Transverse colon (tissue), 4 donors: ENCODE data around the gene ADCY10. TPM values are rescaled to one million over a fixed set of nuclear protein-coding genes. Genes with fewer than 3 reads are reported as not detected.
A peak's percentile ranks its signal among the peaks of the same experiment; 100 is the strongest.

ENCODE experiments used
- DNase-seq: peaks from one replicate; pipeline ENCODE4 v3.0.0-alpha.2; 2019
- H3K27ac ChIP-seq, 4 donors: fragments of 200-600 bp; sonication (generic); 2 replicates each; pipeline ENCODE4 v1.5.1; 2016 to 2018; ENCODE audit warnings: inconsistent platforms in 4 of 4
- H3K27me3 ChIP-seq: fragments of 200-600 bp; sonication (generic); 2 replicates; pipeline ENCODE4 v1.5.1; 2017; ENCODE audit warnings: inconsistent platforms
- H3K36me3 ChIP-seq, 4 donors: fragments of 200-600 bp; sonication (generic); 2 replicates each; pipeline ENCODE4 v1.5.1; 2017 to 2019; ENCODE audit warnings: inconsistent platforms in 4 of 4
- H3K4me1 ChIP-seq, 4 donors: fragments of 200-600 bp; sonication (generic); 2 replicates each; pipeline ENCODE4 v1.5.1; 2017 to 2020; ENCODE audit warnings: inconsistent platforms in 4 of 4
- H3K4me3 ChIP-seq, 4 donors: fragments of 200-600 bp; sonication (generic); 1 replicate in 1 of 4; 2 replicates in 3 of 4; pipeline versions ENCODE4 v1.5.1 to v1.6.1; 2017 to 2019; ENCODE audit warnings: inconsistent platforms in 4 of 4
- H3K9me3 ChIP-seq, 2 donors: fragments of 200-600 bp; sonication (generic); 2 replicates each; pipeline ENCODE4 v1.5.1; 2017 to 2019; ENCODE audit warnings: inconsistent platforms in 2 of 2
- EP300 ChIP-seq: sonication (generic); formaldehyde crosslinking; IDR thresholded peaks from one replicate; pipeline ENCODE4 v1.6.1; 2017; ENCODE audit warnings: antibody characterized with exemption, low read depth
- POLR2A ChIP-seq: fragments of 450-650 bp; IDR thresholded peaks from one replicate; pipeline ENCODE4 v1.6.1; 2016; ENCODE audit warnings: antibody characterized with exemption, mild to moderate bottlenecking, moderate library complexity
- POLR2AphosphoS5 ChIP-seq, 3 donors: sonication (generic); formaldehyde crosslinking; IDR thresholded peaks; one replicate each; pipeline ENCODE4 v1.6.1; 2016; ENCODE audit warnings: antibody characterized with exemption in 3 of 3
- WGBS, 2 donors: methylation state at CpG; one replicate each; pipeline ENCODE4 v1.1.5; 2018; ENCODE audit warnings: low coverage in 1 of 2; 5-methylcytosine and 5-hydroxymethylcytosine counted together
- in situ Hi-C, 4 donors: fragments of 200-750 bp; cut with MboI; loops; one replicate each; pipeline versions ENCODE4 v1.15.0 to v1.15.1; 2017; ENCODE audit warnings: low sequenced_read_pairs in 3 of 4, low pct_ligation_motif_present in 1 of 4, low pct_unique_long_range_greater_than_20kb in 1 of 4
- intact Hi-C: fragments of 100-400 bp; cut with DNase I; formaldehyde crosslinking; loops from one replicate; pipeline ENCODE4 v1.15.1; 2023; ENCODE audit warnings: low total_unique reads
- total RNA-seq, 4 donors: library from RNA; depleted of rRNA; stranded (reverse); fragments of >200 nt; gene quantifications; one replicate each; pipeline ENCODE4 v1.1.0, GENCODE V29; 2016
- TF ChIP-seq, protein P1 (sequence below), 5 experiments: fragments of 200-600 bp in 3 of 5; fragments of 450-650 bp in 2 of 5; sonication (generic) in 3 of 5; IDR thresholded peaks; 1 replicate in 2 of 5; 2 replicates in 3 of 5; pipeline ENCODE4 v1.5.1; 2016 to 2017; ENCODE audit warnings: antibody characterized with exemption in 5 of 5, inconsistent platforms in 3 of 5, mild to moderate bottlenecking in 2 of 5, moderate library complexity in 1 of 5

The ADCY10 gene
- total RNA-seq, 4 donors from 2014 or later: 0.27 to 3.7 TPM; not detected in 2

DNA sequence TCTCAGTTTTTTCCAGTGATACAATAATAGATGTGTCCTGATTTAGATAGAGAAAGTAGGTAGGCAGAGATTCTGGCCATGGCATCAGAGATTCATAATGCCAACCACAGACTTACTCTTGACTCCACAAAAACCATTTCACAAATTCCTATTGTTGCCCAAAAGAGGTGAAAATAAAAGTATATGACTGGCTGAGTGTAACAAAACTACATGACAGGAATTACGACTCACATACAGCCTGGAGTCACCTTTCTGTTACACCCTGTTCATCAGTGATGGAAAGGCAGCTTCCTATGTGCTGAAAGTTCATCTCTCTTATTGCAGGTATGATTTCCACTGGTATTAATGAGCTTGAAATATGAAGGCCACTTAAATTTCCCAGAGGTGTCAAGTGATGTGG is 119.9 kb downstream of the ADCY10 start:
- in situ Hi-C loops (no loop called here), intact Hi-C loops (no loop called here)
- TF ChIP-seq POLR2A (no peak), EP300 (no peak), POLR2AphosphoS5 (IDR thresholded peaks at IDR 0.05) (no peak)
- TF ChIP-seq, protein P1, sequence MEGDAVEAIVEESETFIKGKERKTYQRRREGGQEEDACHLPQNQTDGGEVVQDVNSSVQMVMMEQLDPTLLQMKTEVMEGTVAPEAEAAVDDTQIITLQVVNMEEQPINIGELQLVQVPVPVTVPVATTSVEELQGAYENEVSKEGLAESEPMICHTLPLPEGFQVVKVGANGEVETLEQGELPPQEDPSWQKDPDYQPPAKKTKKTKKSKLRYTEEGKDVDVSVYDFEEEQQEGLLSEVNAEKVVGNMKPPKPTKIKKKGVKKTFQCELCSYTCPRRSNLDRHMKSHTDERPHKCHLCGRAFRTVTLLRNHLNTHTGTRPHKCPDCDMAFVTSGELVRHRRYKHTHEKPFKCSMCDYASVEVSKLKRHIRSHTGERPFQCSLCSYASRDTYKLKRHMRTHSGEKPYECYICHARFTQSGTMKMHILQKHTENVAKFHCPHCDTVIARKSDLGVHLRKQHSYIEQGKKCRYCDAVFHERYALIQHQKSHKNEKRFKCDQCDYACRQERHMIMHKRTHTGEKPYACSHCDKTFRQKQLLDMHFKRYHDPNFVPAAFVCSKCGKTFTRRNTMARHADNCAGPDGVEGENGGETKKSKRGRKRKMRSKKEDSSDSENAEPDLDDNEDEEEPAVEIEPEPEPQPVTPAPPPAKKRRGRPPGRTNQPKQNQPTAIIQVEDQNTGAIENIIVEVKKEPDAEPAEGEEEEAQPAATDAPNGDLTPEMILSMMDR (IDR thresholded peaks at IDR 0.05): no peak
- H3K36me3 ChIP-seq: no peaks in the 10 kb centered on the region
- peaks cover 0 to 16% (median 3%) of the 10 kb centered on the region in 4 donors for H3K4me1 ChIP-seq
- H3K9me3 ChIP-seq: no peaks in the 10 kb centered on the region
- no peak overlapping the region for H3K4me3 ChIP-seq
- no peaks in the 10 kb centered on the region for H3K27me3 ChIP-seq
- no peak for DNase-seq
- 100% methylated on average over 1 of the region's 1 CpG; no CpG with 5 or more reads in 1 of the 2 donors for WGBS, 2 donors
- no peak overlapping the region for H3K27ac ChIP-seq

DNA sequence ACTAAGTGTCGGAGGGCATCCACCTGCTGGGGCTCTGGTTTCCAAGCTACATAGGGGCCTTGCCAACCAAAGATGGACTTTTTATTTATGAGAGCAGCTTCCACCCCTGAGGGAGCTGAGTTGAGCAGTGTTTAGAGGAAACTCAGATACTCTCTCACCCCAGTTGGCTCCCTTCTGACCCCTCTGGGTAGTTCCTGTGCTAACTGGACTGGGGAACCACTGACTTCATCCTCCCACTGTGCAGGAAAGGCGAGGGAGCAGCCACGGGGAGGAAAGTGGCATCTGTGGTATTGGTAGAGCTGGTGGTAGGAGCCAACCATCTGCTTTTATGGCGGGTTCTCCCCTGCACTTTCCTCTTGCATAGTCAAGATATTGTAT is 121.8 kb downstream of the ADCY10 start:
- DNase-seq: no peak
- H3K9me3 ChIP-seq: no peaks in the 10 kb centered on the region
- H3K27ac ChIP-seq: peak overlapping the region in 1 of 4 donors; percentile 29
- intact Hi-C loops: no loop called here
- H3K4me1 ChIP-seq: peaks cover 0 to 12% (median 1%) of the 10 kb centered on the region in 4 donors
- H3K27me3 ChIP-seq: no peaks in the 10 kb centered on the region
- H3K36me3 ChIP-seq: peaks cover 0 to 8% (median 0%) of the 10 kb centered on the region in 4 donors
- TF ChIP-seq POLR2AphosphoS5 (IDR thresholded peaks at IDR 0.05) (no peak), POLR2A (no peak), EP300 (no peak)
- TF ChIP-seq, protein P1 (IDR thresholded peaks at IDR 0.05): no peak
- in situ Hi-C loops: no loop called here
- 83 to 86% methylated on average over 3 to 4 of the region's 4 CpGs for WGBS, 2 donors
- H3K4me3 ChIP-seq: no peak overlapping the region

DNA sequence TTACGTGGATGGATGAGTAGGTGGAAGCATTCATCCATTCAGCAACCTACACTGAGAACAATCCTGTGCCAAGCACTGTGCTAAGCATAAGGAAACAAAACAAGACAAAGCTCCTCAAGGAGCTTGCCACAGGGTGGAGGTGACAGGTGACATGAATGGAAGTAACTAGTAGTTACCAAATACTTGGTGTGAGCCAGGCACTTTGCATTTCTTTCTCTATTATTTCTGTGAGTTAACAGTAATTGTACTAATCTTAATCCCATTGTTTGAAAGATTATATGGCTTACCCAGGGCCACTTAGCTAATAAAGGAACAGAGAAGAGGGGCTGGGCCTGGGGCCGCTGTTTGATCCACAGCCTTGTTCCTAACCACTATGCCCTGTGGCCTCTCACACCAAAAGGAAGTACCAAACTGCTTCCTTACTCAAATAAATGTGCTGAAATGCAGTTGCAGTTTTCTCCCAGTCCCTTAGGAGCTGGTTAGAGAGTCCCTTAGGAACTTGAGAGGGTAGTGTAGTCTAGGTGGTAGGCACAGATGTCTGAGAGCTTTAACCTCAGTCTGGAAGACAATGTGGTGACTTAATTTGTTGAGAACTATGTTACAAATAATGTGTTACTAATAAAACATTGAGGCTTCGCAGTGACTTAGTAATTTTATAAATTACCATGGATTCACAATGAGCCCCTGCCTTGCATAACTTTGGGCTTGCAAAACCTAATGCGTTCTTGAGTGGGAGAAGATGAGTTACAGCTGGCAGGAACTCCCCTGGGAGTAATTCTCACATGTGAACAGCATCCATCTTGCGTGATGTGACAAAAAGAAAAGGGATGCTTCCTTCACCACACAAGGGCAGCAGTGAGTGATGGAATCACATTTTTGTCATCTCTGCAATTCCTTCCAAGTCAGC is 122.4 kb downstream of the ADCY10 start:
- Histone ChIP-seq H3K36me3 (peaks cover 0 to 8% (median 0%) of the 10 kb centered on the region in 4 donors), H3K27me3 (no peaks in the 10 kb centered on the region), H3K4me1 (peaks cover 0 to 11% (median 1%) of the 10 kb centered on the region in 4 donors), H3K4me3 (no peak overlapping the region), H3K27ac (peak overlapping the region; percentile 29 to 64 (median 46)), H3K9me3 (no peaks in the 10 kb centered on the region)
- in situ Hi-C loops: no loop called here
- WGBS, 2 donors: 60 to 93% methylated on average over 3 to 5 of the region's 5 CpGs
- DNase-seq: peak; percentile 36
- TF ChIP-seq POLR2A (no peak), POLR2AphosphoS5 (IDR thresholded peaks at IDR 0.05) (peak; percentile 44 to 85 (median 75))
- TF ChIP-seq, protein P1 (IDR thresholded peaks at IDR 0.05): no peak
- intact Hi-C loops: no loop called here

DNA sequence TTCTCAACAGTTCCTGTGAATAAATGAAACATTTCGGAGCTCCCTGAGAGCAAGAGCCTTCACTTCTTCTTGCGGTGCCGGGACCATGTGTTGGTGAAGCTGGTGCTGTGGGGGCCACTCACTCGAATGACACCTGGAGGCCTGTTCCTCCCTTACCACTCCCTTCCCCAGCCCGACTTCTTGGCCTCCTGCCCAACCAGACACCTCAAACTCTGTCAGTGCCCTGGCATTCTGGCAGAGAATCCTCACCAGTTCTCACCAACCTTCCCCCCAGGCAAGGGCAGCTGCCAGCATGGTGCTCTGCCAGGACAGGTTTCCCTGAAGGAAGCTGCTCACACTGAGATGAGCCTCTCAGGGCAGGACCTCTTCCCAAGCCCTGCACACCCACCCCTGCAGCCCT is 123.8 kb downstream of the ADCY10 start:
- intact Hi-C loops (no loop called here), in situ Hi-C loops (no loop called here)
- Histone ChIP-seq H3K4me1 (peaks cover 0 to 3% (median under 1%) of the 10 kb centered on the region in 4 donors), H3K4me3 (no peak overlapping the region), H3K27ac (no peak overlapping the region), H3K9me3 (no peaks in the 10 kb centered on the region), H3K27me3 (no peaks in the 10 kb centered on the region), H3K36me3 (peaks cover 0 to 8% (median 0%) of the 10 kb centered on the region in 4 donors)
- no peak for TF ChIP-seq POLR2AphosphoS5 (IDR thresholded peaks at IDR 0.05)
- TF ChIP-seq, protein P1 (IDR thresholded peaks at IDR 0.05): no peak
- no peak for TF ChIP-seq EP300
- no peak for TF ChIP-seq POLR2A
- WGBS, 2 donors: 83 to 100% methylated on average over 1 to 5 of the region's 5 CpGs
- DNase-seq: no peak
